Stimulated activated CD4-positive, alpha-beta T cell treated with anti-CD3 and anti-CD28 coated beads, Interleukin-12 subunit alpha, Interleukin-12 subunit beta, amount 100 ng/mL, for 24 hours (primary cell): ENCODE measurements around the gene PURB.
"Not testable (repeated sequence)": the region's sequence is repeated elsewhere in the genome, so short reads cannot be mapped to it uniquely, and the experiment has no call there.

Source experiments
- DNase-seq, 2 experiments: peaks; one replicate each; pipeline ENCODE4 v3.0.0-alpha.2; 2020; ENCODE audit warnings: low read depth in 2 of 2

The PURB gene

GRCh38 chr7:44891791-44892190 lies 6.5 kb upstream of the PURB start:
- DNase-seq, result no peak

GRCh38 chr7:44891372-44891771 lies 6.0 kb upstream of the PURB start:
- DNase-seq, result no peak

- DNase-seq, result no peak
These were observed 3.9 kb upstream of the PURB start for GRCh38 chr7:44889086-44889781.

GRCh38 chr7:44887293-44887692 lies 2.0 kb upstream of the PURB start:
- no peak for DNase-seq

GRCh38 chr7:44884621-44885393 lies 523 bp downstream of the PURB start:
- peak in 1 of 2 experiments; percentile 21 for DNase-seq

- no peak for DNase-seq
These were observed 1.2 kb downstream of the PURB start for GRCh38 chr7:44883961-44884620.

GRCh38 chr7:44882899-44883298 lies 2.4 kb downstream of the PURB start:
- DNase-seq, result no peak

- no peak for DNase-seq
These were observed 3.7 kb downstream of the PURB start for GRCh38 chr7:44881610-44882009.

- no peak for DNase-seq
These were observed 4.2 kb downstream of the PURB start for GRCh38 chr7:44881066-44881600.

GRCh38 chr7:44880317-44881018 lies 4.9 kb downstream of the PURB start:
- DNase-seq, result no peak

- DNase-seq, result no peak
These were observed 8.9 kb downstream of the PURB start for GRCh38 chr7:44876393-44876792.

- DNase-seq, result no peak
These were observed 10.1 kb downstream of the PURB start for GRCh38 chr7:44875241-44875640.

- DNase-seq, result no peak
These were observed 12.5 kb downstream of the PURB start for GRCh38 chr7:44872787-44873186.

- not testable (repeated sequence) for DNase-seq
These were observed 13.4 kb downstream of the PURB start for GRCh38 chr7:44871918-44872317.

GRCh38 chr7:44870780-44871179 lies 14.6 kb downstream of the PURB start:
- DNase-seq, result not testable (repeated sequence)

- not testable (repeated sequence) for DNase-seq
These were observed 15.0 kb downstream of the PURB start for GRCh38 chr7:44870336-44870735.

- DNase-seq, result no peak
These were observed 18.0 kb downstream of the PURB start for GRCh38 chr7:44867073-44867995.

- not testable (repeated sequence) for DNase-seq
These were observed 23.4 kb downstream of the PURB start for GRCh38 chr7:44861949-44862348.

GRCh38 chr7:44858161-44858560 lies 27.2 kb downstream of the PURB start:
- no peak for DNase-seq

GRCh38 chr7:44854644-44855364 lies 30.5 kb downstream of the PURB start:
- DNase-seq, result no peak
